ENCODE measurements around the gene ITPR1. TPM values are rescaled to one million over a fixed set of nuclear protein-coding genes. Genes with fewer than 3 reads are reported as not detected.

Gene ITPR1
- polyA plus RNA-seq, 2 of the 4 experiments (the other 2 are of a cell fraction): 2.8 to 9.6 TPM

- no peaks in the 10 kb centered on the region for H3K9me3 ChIP-seq
- H3K4me3 ChIP-seq: no peak overlapping the region
- ATAC-seq (no peak), DNase-seq (ENCODE audit: low read depth in 1 of 2, low spot score in 1 of 2) (no peak), FAIRE-seq (no peak)
- ChIA-PET POLR2A (no interaction called here), CTCF (interaction anchor here (1.6 kb wide), 1 partner anchor 11 kb away, joined by 7 read pairs; no protein-coding TSS in a partner anchor)
- TF ChIP-seq HDAC2 (IDR thresholded peaks at IDR 0.05) (no peak), KDM1A (IDR thresholded peaks at IDR 0.05; ENCODE audit: low read depth) (no peak), HMGXB4 (CRISPR knock-in tag; IDR thresholded peaks at IDR 0.05; ENCODE audit: borderline replicate concordance) (no peak), CHD4 (IDR thresholded peaks at IDR 0.05; ENCODE audit: borderline replicate concordance) (no peak), JUN (IDR thresholded peaks at IDR 0.05) (no peak), CTCF (IDR thresholded peaks at IDR 0.05) (no peak), EHMT2 (IDR thresholded peaks at IDR 0.05; ENCODE audit: low read depth) (no peak)
- H3K27ac ChIP-seq: no peak overlapping the region
- no peak overlapping the region for H3K4me2 ChIP-seq
- 79% methylated on average over 2 of the region's 2 CpGs for WGBS (ENCODE audit: missing lambda C conversion rate)
- no peaks in the 10 kb centered on the region for H3K4me1 ChIP-seq
Observed at GRCh38 chr3:4680871-4681300, 187.7 kb downstream of the ITPR1 start.

GRCh38 chr3:4681301-4681700 is 188.2 kb downstream of the ITPR1 start:
- Histone ChIP-seq H3K4me1 (no peaks in the 10 kb centered on the region), H3K9me3 (no peaks in the 10 kb centered on the region), H3K27ac (no peak overlapping the region), H3K4me2 (no peak overlapping the region), H3K4me3 (no peak overlapping the region)
- ATAC-seq (no peak), FAIRE-seq (no peak), DNase-seq (ENCODE audit: low read depth in 1 of 2, low spot score in 1 of 2) (no peak)
- ChIA-PET POLR2A (no interaction called here), CTCF (no interaction called here)
- TF ChIP-seq KDM1A (IDR thresholded peaks at IDR 0.05; ENCODE audit: low read depth) (no peak), SMC3 (IDR thresholded peaks at IDR 0.05) (no peak), FOXS1 (CRISPR knock-in tag; IDR thresholded peaks at IDR 0.05) (no peak), MAX (IDR thresholded peaks at IDR 0.05) (no peak), NR3C1 (IDR thresholded peaks at IDR 0.05) (no peak), RAD21 (conservative IDR thresholded peaks at IDR 0.05 in 1 of 2, IDR thresholded peaks at IDR 0.05 in 1 of 2) (no peak), PHF8 (IDR thresholded peaks at IDR 0.05; ENCODE audit: borderline replicate concordance, low read depth) (no peak), CHD2 (IDR thresholded peaks at IDR 0.05; ENCODE audit: low read length, partially characterized antibody) (no peak), CBX2 (IDR thresholded peaks at IDR 0.05; ENCODE audit: borderline replicate concordance, low read depth) (no peak), NPAS2 (CRISPR knock-in tag; IDR thresholded peaks at IDR 0.05; ENCODE audit: borderline replicate concordance) (no peak), ZSCAN20 (CRISPR knock-in tag; IDR thresholded peaks at IDR 0.05) (no peak), POLR2A (IDR thresholded peaks at IDR 0.05; ENCODE audit: low read length) (no peak), TFCP2L1 (CRISPR knock-in tag; IDR thresholded peaks at IDR 0.05) (no peak), FOSL2 (IDR thresholded peaks at IDR 0.05) (no peak), FOSL2 (CRISPR knock-in tag; IDR thresholded peaks at IDR 0.05) (no peak), NFE2L2 (conservative IDR thresholded peaks at IDR 0.05; ENCODE audit: low read length) (no peak), E2F6 (IDR thresholded peaks at IDR 0.05; ENCODE audit: borderline replicate concordance, low read depth) (no peak), PBX3 (IDR thresholded peaks at IDR 0.05) (no peak), HMGXB4 (CRISPR knock-in tag; IDR thresholded peaks at IDR 0.05; ENCODE audit: borderline replicate concordance) (no peak), POLR2AphosphoS2 (conservative IDR thresholded peaks at IDR 0.05; ENCODE audit: low read length) (no peak)
